Right lobe of liver (tissue), 6 donors: ENCODE measurements around the gene TBRG4. TPM values are rescaled to one million over a fixed set of nuclear protein-coding genes. Genes with fewer than 3 reads are reported as not detected.

Source experiments
- ATAC-seq, 4 donors: fragments of 200-7000 bp; cut with Tn5 transposase; one replicate each; pipeline ENCODE4 v1.9.1; 2020; ENCODE audit warnings: mild to moderate bottlenecking in 4 of 4, moderate library complexity in 4 of 4
- DNase-seq, 3 donors: peaks; one replicate each; pipeline ENCODE4 v3.0.0-alpha.2; 2020
- H3K27ac ChIP-seq, 3 donors: fragments of 200-600 bp; one replicate each; pipeline ENCODE4 v1.8.0; 2022
- H3K27me3 ChIP-seq, 2 donors: fragments of 200-600 bp; one replicate each; pipeline ENCODE4 v1.8.0; 2022
- H3K36me3 ChIP-seq, 4 donors: fragments of 200-600 bp; sonication (generic) in 1 of 4; one replicate each; pipeline versions ENCODE4 v1.5.1 to v1.8.0; 2017 to 2022; ENCODE audit warnings: control low read depth in 1 of 4
- H3K4me1 ChIP-seq, 4 donors: fragments of 200-600 bp; sonication (generic) in 1 of 4; one replicate each; pipeline versions ENCODE4 v1.5.1 to v1.8.0; 2017 to 2022; ENCODE audit warnings: control low read depth in 1 of 4
- H3K4me3 ChIP-seq, 3 donors: fragments of 200-600 bp; one replicate each; pipeline ENCODE4 v1.8.0; 2022
- H3K9me3 ChIP-seq, 4 donors: fragments of 200-600 bp; sonication (generic) in 1 of 4; one replicate each; pipeline versions ENCODE4 v1.5.1 to v1.8.0; 2017 to 2022; ENCODE audit warnings: control low read depth in 1 of 4
- CTCF ChIP-seq, 4 donors: fragments of 200-600 bp in 3 of 4; fragments of 450-650 bp in 1 of 4; IDR thresholded peaks; one replicate each; pipeline versions ENCODE4 v1.5.1 to v1.8.0; 2016 to 2022; ENCODE audit warnings: antibody characterized with exemption in 4 of 4, mild to moderate bottlenecking in 2 of 4
- POLR2A ChIP-seq: fragments of 450-650 bp; IDR thresholded peaks from one replicate; pipeline ENCODE4 v1.6.1; 2017; ENCODE audit warnings: antibody characterized with exemption, mild to moderate bottlenecking
- WGBS: methylation state at CpG from one replicate; pipeline ENCODE4 v1.1.6; 2018; ENCODE audit warnings: low coverage, low lambda C conversion rate; ENCODE audit not compliant: insufficient coverage; ENCODE audit errors: missing lambda C conversion rate; 5-methylcytosine and 5-hydroxymethylcytosine counted together
- intact Hi-C, 2 donors: fragments of 100-400 bp; cut with DNase I; formaldehyde crosslinking; loops; one replicate each; pipeline versions ENCODE4 v1.11.2 to v1.14.1; 2022
- total RNA-seq, 6 experiments: library from RNA; depleted of rRNA in 2 of 6; stranded (reverse); fragments of >200 nt in 2 of 6; fragmentation: NEBNext Ultra II Directional in 3 of 6; extraction: Animal tissue kit (Norgen Biotek cat#: 25700) in 3 of 6; gene quantifications; one replicate each; pipeline versions ENCODE4 v1.1.0 to v1.2.4, GENCODE V29; 2016 to 2023
- donor health status: DM: no; HTN: yes; CAD: no.
- donor health status: DM: no; HTN: no; CAD: no.
- donor health status: DM: no; HTN: no; CAD: no.
- donor health status: DM: no; HTN: yes; CAD: no.
- donor health status: DM: no; HTN: yes; CAD: no.

TBRG4 gene
- total RNA-seq, 6 experiments from 2014 or later = 33.0 to 57.1 (median 41.7) TPM

- ATAC-seq (no peak), DNase-seq (no peak)
- no peak for TF ChIP-seq POLR2A
- TF ChIP-seq CTCF (IDR thresholded peaks at IDR 0.05) = no peak
- Histone ChIP-seq H3K4me1 (peaks cover 0 to 20% (median 4%) of the 10 kb centered on the region in 4 donors), H3K27me3 (no peaks in the 10 kb centered on the region), H3K9me3 (no peaks in the 10 kb centered on the region), H3K36me3 (peaks cover 16 to 85% (median 57%) of the 10 kb centered on the region in 4 donors), H3K27ac (no peak overlapping the region), H3K4me3 (no peak overlapping the region)
- intact Hi-C loops = no loop called here
- WGBS = no CpG with 5 or more reads among the region's 8 CpGs
Measured at GRCh38 chr7:45105588-45106188, 5.8 kb downstream of the TBRG4 start.

GRCh38 chr7:45104844-45105587 is 6.5 kb downstream of the TBRG4 start:
- no peak overlapping the region for H3K4me3 ChIP-seq
- no peak for TF ChIP-seq POLR2A
- no peak for TF ChIP-seq CTCF (IDR thresholded peaks at IDR 0.05)
- no peak for ATAC-seq
- H3K27me3 ChIP-seq = no peaks in the 10 kb centered on the region
- intact Hi-C loops = no loop called here
- WGBS = 60% methylated on average over 1 of the region's 12 CpGs
- H3K4me1 ChIP-seq = peaks cover 0 to 14% (median under 1%) of the 10 kb centered on the region in 4 donors
- no peak for DNase-seq
- no peak overlapping the region for H3K27ac ChIP-seq
- no peaks in the 10 kb centered on the region for H3K9me3 ChIP-seq
- H3K36me3 ChIP-seq = peaks cover 16 to 92% (median 62%) of the 10 kb centered on the region in 4 donors

- Histone ChIP-seq H3K27me3 (no peaks in the 10 kb centered on the region), H3K4me3 (no peak overlapping the region), H3K4me1 (peaks cover 0 to 12% (median 0%) of the 10 kb centered on the region in 4 donors), H3K36me3 (peaks cover 16 to 100% (median 64%) of the 10 kb centered on the region in 4 donors), H3K27ac (no peak overlapping the region), H3K9me3 (no peaks in the 10 kb centered on the region)
- no CpG with 5 or more reads among the region's 17 CpGs for WGBS
- intact Hi-C loops = no loop called here
- TF ChIP-seq POLR2A = no peak
- TF ChIP-seq CTCF (IDR thresholded peaks at IDR 0.05) = no peak
- ATAC-seq (no peak), DNase-seq (no peak)
Measured at GRCh38 chr7:45103958-45104843, 7.3 kb downstream of the TBRG4 start.

GRCh38 chr7:45102785-45103712 is 8.4 kb downstream of the TBRG4 start:
- intact Hi-C loops = no loop called here
- no peak for ATAC-seq
- no peak for DNase-seq
- H3K9me3 ChIP-seq = no peaks in the 10 kb centered on the region
- H3K36me3 ChIP-seq = peaks cover 16 to 92% (median 58%) of the 10 kb centered on the region in 4 donors
- H3K27ac ChIP-seq = no peak overlapping the region
- H3K27me3 ChIP-seq = no peaks in the 10 kb centered on the region
- no peak overlapping the region for H3K4me3 ChIP-seq
- WGBS = 95% methylated on average over 7 of the region's 14 CpGs
- peaks cover 0 to 2% (median 0%) of the 10 kb centered on the region in 4 donors for H3K4me1 ChIP-seq
- TF ChIP-seq CTCF (IDR thresholded peaks at IDR 0.05) = no peak
- no peak for TF ChIP-seq POLR2A
